Mesendoderm (in vitro differentiated cells): Measurements from ENCODE around the gene SGMS1.
A peak's percentile ranks its signal among the peaks of the same experiment; 100 is the strongest.

ENCODE experiments used
- DNase-seq: peaks from one replicate; pipeline ENCODE4 v3.0.0; 2013
- H2AK5ac ChIP-seq: 2 replicates; pipeline ENCODE4 v1.6.1; 2013; ENCODE audit warnings: low read length, inconsistent platforms
- H2BK120ac ChIP-seq: 2 replicates; pipeline ENCODE4 v1.6.1; 2013; ENCODE audit warnings: low read depth, mild to moderate bottlenecking, low read length, moderate library complexity, mixed read lengths
- H2BK15ac ChIP-seq: replicated peaks from 2 replicates; pipeline ENCODE4 v1.6.1; 2013; ENCODE audit warnings: low read depth, mild to moderate bottlenecking, moderate library complexity
- H2BK5ac ChIP-seq: 2 replicates; pipeline ENCODE4 v1.6.1; 2013; ENCODE audit warnings: low read length, inconsistent platforms
- H3K18ac ChIP-seq: 2 replicates; pipeline ENCODE4 v1.6.1; 2013; ENCODE audit warnings: mild to moderate bottlenecking, low read length, mixed read lengths
- H3K23ac ChIP-seq: one replicate; pipeline ENCODE4 v1.6.1; 2013; ENCODE audit warnings: low read length
- H3K27ac ChIP-seq: 2 replicates; pipeline ENCODE4 v1.5.1; 2013; ENCODE audit warnings: low read depth, mild to moderate bottlenecking, inconsistent platforms, low read length, moderate library complexity
- H3K27me3 ChIP-seq: 2 replicates; pipeline ENCODE4 v1.6.1; 2013; ENCODE audit warnings: low read length, control low read depth, mild to moderate bottlenecking, inconsistent platforms; ENCODE audit not compliant: insufficient read depth, poor library complexity
- H3K36me3 ChIP-seq: 2 replicates; pipeline ENCODE4 v1.6.1; 2013; ENCODE audit warnings: low read length, inconsistent platforms; ENCODE audit not compliant: control insufficient read depth, insufficient read depth
- H3K4ac ChIP-seq: one replicate; pipeline ENCODE4 v1.6.1; 2013; ENCODE audit warnings: low read depth, mild to moderate bottlenecking, low read length, moderate library complexity
- H3K4me1 ChIP-seq: 2 replicates; pipeline ENCODE4 v1.6.1; 2013; ENCODE audit warnings: low read depth, low read length, inconsistent platforms; ENCODE audit not compliant: control insufficient read depth
- H3K4me2 ChIP-seq: 2 replicates; pipeline ENCODE4 v1.6.1; 2013; ENCODE audit warnings: low read length
- H3K4me3 ChIP-seq: 2 replicates; pipeline ENCODE4 v1.5.1; 2013; ENCODE audit warnings: mild to moderate bottlenecking, low read length
- H3K56ac ChIP-seq: one replicate; pipeline ENCODE4 v1.6.1; 2013; ENCODE audit warnings: low read length
- H3K79me1 ChIP-seq: 2 replicates; pipeline ENCODE4 v1.6.1; 2013; ENCODE audit warnings: low read length, inconsistent platforms
- H3K79me2 ChIP-seq: 2 replicates; pipeline ENCODE4 v1.6.1; 2013; ENCODE audit warnings: mild to moderate bottlenecking, low read length; ENCODE audit not compliant: control insufficient read depth, insufficient read depth
- H3K9ac ChIP-seq: 2 replicates; pipeline ENCODE4 v1.6.1; 2013; ENCODE audit warnings: low read length, inconsistent platforms
- H4K5ac ChIP-seq: one replicate; pipeline ENCODE4 v1.6.1; 2013; ENCODE audit warnings: low read length
- H4K8ac ChIP-seq: one replicate; pipeline ENCODE4 v1.6.1; 2013; ENCODE audit warnings: low read depth, mild to moderate bottlenecking, control low read depth, low read length, moderate library complexity
- WGBS: extraction: QIAGEN DNeasy Blood & Tissue Kit; methylation state at CpG from one replicate; pipeline ENCODE4 v1.1.7; 2013; ENCODE audit warnings: low lambda C conversion rate, missing lambda C conversion rate; ENCODE audit not compliant: insufficient coverage; ENCODE audit errors: extremely low coverage; 5-methylcytosine and 5-hydroxymethylcytosine counted together

SGMS1 gene

DNA sequence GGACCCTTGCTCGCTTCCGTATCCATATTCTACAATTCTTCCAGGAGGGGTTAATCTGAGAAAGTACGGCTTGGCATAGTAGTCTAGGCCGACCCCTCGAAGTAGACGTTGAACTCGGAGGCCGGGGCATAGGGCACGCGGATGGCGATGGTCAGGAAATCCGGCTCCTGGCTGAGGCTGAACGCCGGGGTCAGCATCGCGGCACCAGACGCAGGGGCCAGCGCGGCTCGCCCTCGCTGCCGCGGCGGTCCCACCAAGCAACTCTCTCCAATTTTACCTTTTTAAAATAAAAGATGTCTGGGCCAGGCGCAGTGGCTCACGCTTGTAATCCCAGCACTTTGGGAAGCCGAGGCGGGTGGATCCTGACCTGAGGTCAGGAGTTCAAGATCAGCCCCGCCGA lies 7.3 kb upstream of the SGMS1 start:
- H2BK120ac ChIP-seq: no peak overlapping the region
- H2BK15ac ChIP-seq: no peak overlapping the region
- H3K56ac ChIP-seq: no peak overlapping the region
- H3K4me3 ChIP-seq: no peak overlapping the region
- H3K4me2 ChIP-seq: no peak overlapping the region
- no CpG with 5 or more reads among the region's 30 CpGs for WGBS
- H2BK5ac ChIP-seq: no peak overlapping the region
- H3K18ac ChIP-seq: no peak overlapping the region
- H3K79me1 ChIP-seq: no peaks in the 10 kb centered on the region
- no peaks in the 10 kb centered on the region for H3K27me3 ChIP-seq
- H4K5ac ChIP-seq: no peak overlapping the region
- no peak overlapping the region for H3K27ac ChIP-seq
- no peak for DNase-seq
- no peaks in the 10 kb centered on the region for H3K79me2 ChIP-seq
- H4K8ac ChIP-seq: no peak overlapping the region
- H3K9ac ChIP-seq: no peak overlapping the region
- no peak overlapping the region for H2AK5ac ChIP-seq
- H3K36me3 ChIP-seq: no peaks in the 10 kb centered on the region
- H3K4me1 ChIP-seq: no peaks in the 10 kb centered on the region
- H3K23ac ChIP-seq: no peak overlapping the region
- H3K4ac ChIP-seq: no peak overlapping the region

DNA sequence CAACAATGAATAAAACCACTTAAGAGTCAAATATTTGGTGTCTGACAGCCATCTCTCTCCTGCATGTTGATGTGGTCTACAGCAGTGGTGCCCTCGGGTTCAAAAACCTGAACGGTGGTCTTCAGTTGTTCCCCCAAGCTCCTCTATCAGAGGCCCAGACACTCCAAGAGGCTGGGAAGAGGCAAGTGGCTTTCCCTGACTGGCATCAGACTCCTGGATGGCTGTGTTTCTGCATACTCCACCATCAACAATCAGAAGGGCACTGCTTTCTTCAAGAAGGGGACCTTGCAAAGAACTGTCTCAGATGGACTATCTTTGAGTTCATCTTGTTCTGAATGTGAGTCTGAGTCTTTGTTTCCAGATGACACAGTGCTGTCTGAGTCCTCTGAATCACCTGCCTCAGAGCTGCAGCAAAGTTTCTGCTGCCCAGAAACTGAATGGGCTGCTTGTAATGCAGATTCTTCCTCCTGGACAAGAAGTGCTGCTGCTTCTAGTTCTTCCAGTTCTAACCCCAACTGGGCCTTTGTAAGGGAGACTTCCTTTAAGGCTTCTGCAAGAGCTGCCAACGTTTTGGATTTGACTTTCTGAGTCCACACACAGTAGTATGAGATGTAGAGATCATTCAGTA lies 5.9 kb upstream of the SGMS1 start:
- H2BK5ac ChIP-seq: no peak overlapping the region
- no peak overlapping the region for H3K9ac ChIP-seq
- WGBS: no CpG with 5 or more reads among the region's 3 CpGs

GRCh38 chr10:50627896-50628295 lies 4.1 kb upstream of the SGMS1 start:
- Histone ChIP-seq H3K4me1 (no peaks in the 10 kb centered on the region), H3K9ac (no peak overlapping the region), H3K79me2 (no peaks in the 10 kb centered on the region), H3K36me3 (no peaks in the 10 kb centered on the region), H4K5ac (no peak overlapping the region), H2BK5ac (no peak overlapping the region), H3K79me1 (no peaks in the 10 kb centered on the region), H3K56ac (no peak overlapping the region), H4K8ac (no peak overlapping the region), H3K18ac (no peak overlapping the region), H2BK120ac (no peak overlapping the region), H3K27me3 (no peaks in the 10 kb centered on the region), H2AK5ac (no peak overlapping the region), H3K27ac (no peak overlapping the region), H2BK15ac (no peak overlapping the region), H3K4me3 (no peak overlapping the region), H3K4me2 (no peak overlapping the region), H3K23ac (no peak overlapping the region), H3K4ac (no peak overlapping the region)
- no peak for DNase-seq
- WGBS: no CpG with 5 or more reads among the region's 4 CpGs

More for the DNA sequence above, 5.9 kb upstream of the SGMS1 start:
- H3K36me3 ChIP-seq: no peaks in the 10 kb centered on the region
- H3K27me3 ChIP-seq: no peaks in the 10 kb centered on the region
- DNase-seq: no peak
- H4K5ac ChIP-seq: no peak overlapping the region
- H2AK5ac ChIP-seq: no peak overlapping the region
- no peak overlapping the region for H3K4ac ChIP-seq
- H3K23ac ChIP-seq: no peak overlapping the region
- H3K56ac ChIP-seq: no peak overlapping the region
- H3K4me1 ChIP-seq: no peaks in the 10 kb centered on the region
- H3K27ac ChIP-seq: no peak overlapping the region
- H3K4me3 ChIP-seq: no peak overlapping the region
- H3K79me1 ChIP-seq: no peaks in the 10 kb centered on the region
- no peak overlapping the region for H2BK15ac ChIP-seq
- no peak overlapping the region for H2BK120ac ChIP-seq
- H4K8ac ChIP-seq: no peak overlapping the region
- no peak overlapping the region for H3K18ac ChIP-seq
- H3K4me2 ChIP-seq: no peak overlapping the region
- H3K79me2 ChIP-seq: no peaks in the 10 kb centered on the region

- Histone ChIP-seq H2BK15ac (no peak overlapping the region), H3K4me2 (no peak overlapping the region), H2BK5ac (no peak overlapping the region), H3K27ac (no peak overlapping the region), H3K79me1 (no peaks in the 10 kb centered on the region), H2BK120ac (no peak overlapping the region), H3K56ac (no peak overlapping the region), H2AK5ac (no peak overlapping the region), H3K23ac (no peak overlapping the region), H3K4ac (no peak overlapping the region), H3K4me3 (no peak overlapping the region), H3K36me3 (no peaks in the 10 kb centered on the region), H4K5ac (no peak overlapping the region), H4K8ac (no peak overlapping the region), H3K18ac (no peak overlapping the region), H3K27me3 (no peaks in the 10 kb centered on the region), H3K9ac (no peak overlapping the region), H3K4me1 (no peaks in the 10 kb centered on the region), H3K79me2 (no peaks in the 10 kb centered on the region)
- WGBS: no CpG with 5 or more reads among the region's 1 CpG
- DNase-seq: no peak
Observed at GRCh38 chr10:50627443-50627842, 3.7 kb upstream of the SGMS1 start.

GRCh38 chr10:50625649-50626132 lies 1.9 kb upstream of the SGMS1 start:
- WGBS: no CpG with 5 or more reads among the region's 6 CpGs

More at GRCh38 chr10:50625649-50626132, 1.9 kb upstream of the SGMS1 start:
- peak overlapping the region; percentile 46 for H3K4me3 ChIP-seq
- DNase-seq: peak; percentile 27
- H3K27ac ChIP-seq: peak overlapping the region; percentile 95
- H2BK15ac ChIP-seq: no peak overlapping the region
- H3K23ac ChIP-seq: no peak overlapping the region
- H3K4me2 ChIP-seq: peak overlapping the region; percentile 65
- peak overlapping the region; percentile 89 for H3K18ac ChIP-seq
- no peak overlapping the region for H2AK5ac ChIP-seq
- H4K5ac ChIP-seq: no peak overlapping the region
- H3K56ac ChIP-seq: peak overlapping the region; percentile 98
- H3K27me3 ChIP-seq: no peaks in the 10 kb centered on the region
- no peaks in the 10 kb centered on the region for H3K36me3 ChIP-seq
- H2BK5ac ChIP-seq: no peak overlapping the region
- no peak overlapping the region for H4K8ac ChIP-seq
- H3K9ac ChIP-seq: peak overlapping the region; percentile 93
- H3K79me1 ChIP-seq: no peaks in the 10 kb centered on the region
- H3K4ac ChIP-seq: peak overlapping the region; percentile 70
- H3K4me1 ChIP-seq: no peaks in the 10 kb centered on the region
- no peaks in the 10 kb centered on the region for H3K79me2 ChIP-seq
- no peak overlapping the region for H2BK120ac ChIP-seq
